IMR-90 (cell line): Measurements from ENCODE around the gene PLA2G4B. TPM values are rescaled to one million over a fixed set of nuclear protein-coding genes. Genes with fewer than 3 reads are reported as not detected.

Experiments used
- ATAC-seq: fragments of 200-7000 bp; cut with Tn5 transposase; 2 replicates; pipeline ENCODE4 v1.9.1; 2020; ENCODE audit warnings: low read depth, mild to moderate bottlenecking, moderate library complexity
- BruUV-seq: library from RNA; stranded (reverse); fragments of 400-500 nt; replicated peaks from 2 replicates; lab custom pipeline; 2021; lab: Mats Ljungman, UMichigan
- CTCF ChIA-PET: fragments of 300-600 bp; formaldehyde crosslinking; extraction: SDS; loops from one replicate; lab custom pipeline; 2021; ENCODE audit warnings: antibody characterized with exemption; lab: Yijun Ruan, JAX
- POLR2A ChIA-PET: fragments of 300-600 bp; sonication (Branson Sonifier 250); formaldehyde crosslinking; loops from one replicate; lab custom pipeline; 2022; ENCODE audit warnings: antibody characterized with exemption; ENCODE audit not compliant: unreplicated experiment; lab: Charles Lee
- DNase-seq: peaks from one replicate; pipeline ENCODE4 v3.0.0; 2013
- H2AFZ ChIP-seq: replicated peaks from 2 replicates; pipeline ENCODE3; 2013; ENCODE audit warnings: low read length, mild to moderate bottlenecking; ENCODE audit not compliant: poor library complexity
- H2AK5ac ChIP-seq: 2 replicates; pipeline ENCODE4 v1.6.1; 2013; ENCODE audit warnings: low read depth, low read length, inconsistent platforms
- H2AK9ac ChIP-seq: replicated peaks from 2 replicates; pipeline ENCODE3; 2013; ENCODE audit warnings: mild to moderate bottlenecking, low read depth, low read length, moderate library complexity; ENCODE audit not compliant: poor library complexity
- H2BK120ac ChIP-seq: 2 replicates; pipeline ENCODE4 v1.6.1; 2013; ENCODE audit warnings: low read depth, low read length, inconsistent platforms
- H2BK15ac ChIP-seq: 3 replicates; pipeline ENCODE4 v1.6.1; 2013; ENCODE audit warnings: low read depth, low read length, inconsistent platforms
- H2BK20ac ChIP-seq: 2 replicates; pipeline ENCODE4 v1.6.1; 2013; ENCODE audit warnings: low read depth, mild to moderate bottlenecking, inconsistent platforms, low read length, moderate library complexity
- H2BK5ac ChIP-seq: 2 replicates; pipeline ENCODE4 v1.6.1; 2013; ENCODE audit warnings: mild to moderate bottlenecking, low read depth, low read length, inconsistent platforms; ENCODE audit not compliant: poor library complexity, severe bottlenecking
- H3K14ac ChIP-seq: replicated peaks from 2 replicates; pipeline ENCODE4 v1.6.1; 2013; ENCODE audit warnings: low read depth, low read length, inconsistent platforms
- H3K18ac ChIP-seq: 2 replicates; pipeline ENCODE4 v1.6.1; 2013; ENCODE audit warnings: low read depth, low read length, control low read depth
- H3K23ac ChIP-seq: 2 replicates; pipeline ENCODE4 v1.6.1; 2013; ENCODE audit warnings: low read depth, low read length, inconsistent platforms
- H3K27ac ChIP-seq: 2 replicates; pipeline ENCODE4 v1.5.1; 2013; ENCODE audit warnings: mild to moderate bottlenecking, control low read depth, low read length; ENCODE audit not compliant: insufficient read depth
- H3K27me3 ChIP-seq: 2 replicates; pipeline ENCODE4 v1.6.1; 2013; ENCODE audit warnings: low read length; ENCODE audit not compliant: control insufficient read depth, insufficient read depth
- H3K36me3 ChIP-seq: 2 replicates; pipeline ENCODE4 v1.6.1; 2013; ENCODE audit warnings: low read length, mixed read lengths; ENCODE audit not compliant: control insufficient read depth, insufficient read depth
- H3K4ac ChIP-seq: 2 replicates; pipeline ENCODE4 v1.6.1; 2013; ENCODE audit warnings: low read depth, low read length, inconsistent platforms
- H3K4me1 ChIP-seq: 2 replicates; pipeline ENCODE4 v1.6.1; 2013; ENCODE audit warnings: low read length, mixed read lengths; ENCODE audit not compliant: control insufficient read depth, insufficient read depth
- H3K4me2 ChIP-seq: 2 replicates; pipeline ENCODE4 v1.6.1; 2013; ENCODE audit warnings: low read depth, mild to moderate bottlenecking, control low read depth, low read length, moderate library complexity
- H3K4me3 ChIP-seq: 2 replicates; pipeline ENCODE4 v1.5.1; 2013; ENCODE audit warnings: low read depth, mild to moderate bottlenecking, control low read depth, low read length, moderate library complexity; ENCODE audit not compliant: insufficient read depth
- H3K56ac ChIP-seq: 2 replicates; pipeline ENCODE4 v1.6.1; 2013; ENCODE audit warnings: low read length, inconsistent platforms; ENCODE audit not compliant: insufficient read depth; ENCODE audit errors: extremely low read depth
- H3K79me1 ChIP-seq, 2 experiments: 2 replicates each; pipeline ENCODE4 v1.6.1; 2013; ENCODE audit warnings: low read length in 2 of 2, inconsistent platforms in 1 of 2, low read depth in 1 of 2
- H3K9ac ChIP-seq: 2 replicates; pipeline ENCODE4 v1.6.1; 2013; ENCODE audit warnings: low read depth, low read length, control low read depth
- H3K9me1 ChIP-seq: 2 replicates; pipeline ENCODE4 v1.6.1; 2013; ENCODE audit warnings: low read length, inconsistent platforms; ENCODE audit not compliant: insufficient read depth
- H3K9me3 ChIP-seq: 2 replicates; pipeline ENCODE4 v1.6.1; 2013; ENCODE audit warnings: low read length; ENCODE audit not compliant: control insufficient read depth, insufficient read depth
- H4K20me1 ChIP-seq: 2 replicates; pipeline ENCODE4 v1.6.1; 2013; ENCODE audit warnings: low read length, inconsistent platforms; ENCODE audit not compliant: insufficient read depth
- H4K5ac ChIP-seq: 2 replicates; pipeline ENCODE4 v1.6.1; 2013; ENCODE audit warnings: mild to moderate bottlenecking, low read depth, low read length, control low read depth
- H4K8ac ChIP-seq, 2 experiments: 2 replicates each; pipeline ENCODE4 v1.6.1; 2013; ENCODE audit warnings: low read depth in 2 of 2, low read length in 2 of 2, control low read depth in 1 of 2, inconsistent platforms in 1 of 2
- H4K91ac ChIP-seq: 2 replicates; pipeline ENCODE4 v1.6.1; 2013; ENCODE audit warnings: low read depth, low read length, inconsistent platforms; ENCODE audit not compliant: insufficient read depth
- BHLHE40 ChIP-seq: fragments of 150-350 bp; IDR thresholded peaks from 2 replicates; pipeline ENCODE4 v1.6.1; 2016; ENCODE audit warnings: mild to moderate bottlenecking, low read depth, low read length
- MAZ ChIP-seq: IDR thresholded peaks from 2 replicates; pipeline ENCODE4 v1.6.1; 2012; ENCODE audit warnings: low read depth, mild to moderate bottlenecking, low read length, improper control_type of control experiment, moderate library complexity, borderline replicate concordance
- WGBS, 2 experiments: methylation state at CpG; one replicate each; pipeline versions ENCODE4 v1.1.5 to v1.1.7; 2013; ENCODE audit warnings: missing lambda C conversion rate in 2 of 2; ENCODE audit not compliant: insufficient read length in 1 of 2; ENCODE audit errors: extremely low coverage in 2 of 2; 5-methylcytosine and 5-hydroxymethylcytosine counted together
- dilution Hi-C: fragments of 300-500 bp; cut with HindIII; formaldehyde crosslinking; loops from one replicate; pipeline ENCODE4 v1.14.3; 2018; ENCODE audit warnings: low sequenced_read_pairs; ENCODE audit not compliant: unreplicated experiment
- in situ Hi-C: fragments of 300-500 bp; cut with MboI; formaldehyde crosslinking; loops from 3 replicates; pipeline ENCODE4 v1.14.3; 2019; ENCODE audit warnings: low sequenced_read_pairs, inconsistent platforms, mixed read lengths
- intact Hi-C: fragments of 100-400 bp; cut with micrococcal nuclease; formaldehyde crosslinking; loops from 2 replicates; pipeline ENCODE4 v1.10.0; 2022
- polyA plus RNA-seq, 3 experiments: library from polyadenylated mRNA; depleted of rRNA; stranded (reverse); fragments of >200 nt; gene quantifications; 2 replicates each; pipeline ENCODE4 v1.2.3, GENCODE V29; 2012; ENCODE audit warnings: low replicate concordance in 1 of 3
- total RNA-seq: library from RNA; depleted of rRNA; stranded (reverse); fragments of >200 nt; gene quantifications from 2 replicates; pipeline ENCODE4 v1.2.3, GENCODE V29; 2012

The PLA2G4B gene
- total and polyA plus RNA-seq, 2 of the 4 experiments (the other 2 are of a cell fraction): 0.18 to 3.1 TPM

DNA sequence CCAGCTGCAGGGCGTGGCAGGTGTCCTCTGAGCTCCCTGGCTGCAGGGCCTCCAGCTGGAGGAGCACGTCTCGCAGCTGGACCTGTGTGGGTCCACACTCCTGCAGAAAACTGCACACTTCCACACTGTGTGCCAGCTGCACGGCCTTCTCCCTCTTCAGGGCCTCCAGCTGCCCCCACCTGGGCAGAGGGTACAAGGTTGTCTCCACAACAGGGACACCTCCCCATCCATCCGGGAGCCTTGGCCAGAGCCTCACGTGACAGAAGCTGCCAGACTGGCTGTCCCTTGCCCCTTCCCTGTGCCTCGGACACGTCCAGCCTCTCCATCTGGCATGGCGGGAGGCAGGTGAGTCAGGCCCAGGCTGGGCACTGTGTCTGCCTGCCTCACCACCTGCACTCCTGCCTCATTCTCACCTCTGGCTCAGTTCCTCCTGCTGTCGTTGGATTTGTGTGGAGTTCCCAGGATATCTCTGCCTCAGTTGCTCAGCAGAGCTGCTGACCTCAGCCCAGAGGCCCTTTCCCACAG is 40.7 kb downstream of the PLA2G4B start:
- ChIA-PET POLR2A (no interaction called here), CTCF (no interaction called here)
- no peak overlapping the region for H4K5ac ChIP-seq
- peaks cover 41% of the 10 kb centered on the region for H3K27me3 ChIP-seq
- DNase-seq: no peak
- H3K36me3 ChIP-seq: no peaks in the 10 kb centered on the region
- no peak overlapping the region for H4K91ac ChIP-seq
- no peaks in the 10 kb centered on the region for H3K9me1 ChIP-seq
- H3K9ac ChIP-seq: no peak overlapping the region
- no peak overlapping the region for H3K23ac ChIP-seq
- no peak overlapping the region for H3K27ac ChIP-seq
- no peak for ATAC-seq
- intact Hi-C loops (no loop called here), in situ Hi-C loops (no loop called here), dilution Hi-C loops (no loop called here)
- H3K14ac ChIP-seq: no peak overlapping the region
- no peak overlapping the region for H2BK5ac ChIP-seq
- H3K9me3 ChIP-seq: no peaks in the 10 kb centered on the region
- no peak overlapping the region for H2AFZ ChIP-seq
- H2AK9ac ChIP-seq: no peak overlapping the region
- BruUV-seq: no TSS peak
- H4K20me1 ChIP-seq: peaks cover 9% of the 10 kb centered on the region; the same call in 1 of the 2 replicates
- H2BK120ac ChIP-seq: no peak overlapping the region
- H3K4me3 ChIP-seq: no peak overlapping the region
- H3K56ac ChIP-seq: no peak overlapping the region
- H3K4ac ChIP-seq: no peak overlapping the region
- no peak overlapping the region for H2BK20ac ChIP-seq
- no peaks in the 10 kb centered on the region for H3K79me1 ChIP-seq
- H3K18ac ChIP-seq: no peak overlapping the region
- 85% methylated on average over 2 of the region's 10 CpGs; no CpG with 5 or more reads in 1 of the 2 experiments for WGBS, 2 experiments
- H2BK15ac ChIP-seq: no peak overlapping the region
- TF ChIP-seq BHLHE40: no peak
- no peak for TF ChIP-seq MAZ
- no peak overlapping the region for H2AK5ac ChIP-seq
- H4K8ac ChIP-seq: no peak overlapping the region
- no peak overlapping the region for H3K4me2 ChIP-seq
- H3K4me1 ChIP-seq: 0 out of 2 replicates have a peak, but pooled peaks cover 2% of the 10 kb centered on the region
